AG08395 (cell line): Measurements from ENCODE around the gene JAK3.
"Not testable (repeated sequence)": the region's sequence is repeated elsewhere in the genome, so short reads cannot be mapped to it uniquely, and the experiment has no call there.

ENCODE experiments used
- DNase-seq: peaks from one replicate; pipeline ENCODE4 v3.0.0; 2012; ENCODE audit warnings: mixed read lengths, low spot score

Gene JAK3

DNA sequence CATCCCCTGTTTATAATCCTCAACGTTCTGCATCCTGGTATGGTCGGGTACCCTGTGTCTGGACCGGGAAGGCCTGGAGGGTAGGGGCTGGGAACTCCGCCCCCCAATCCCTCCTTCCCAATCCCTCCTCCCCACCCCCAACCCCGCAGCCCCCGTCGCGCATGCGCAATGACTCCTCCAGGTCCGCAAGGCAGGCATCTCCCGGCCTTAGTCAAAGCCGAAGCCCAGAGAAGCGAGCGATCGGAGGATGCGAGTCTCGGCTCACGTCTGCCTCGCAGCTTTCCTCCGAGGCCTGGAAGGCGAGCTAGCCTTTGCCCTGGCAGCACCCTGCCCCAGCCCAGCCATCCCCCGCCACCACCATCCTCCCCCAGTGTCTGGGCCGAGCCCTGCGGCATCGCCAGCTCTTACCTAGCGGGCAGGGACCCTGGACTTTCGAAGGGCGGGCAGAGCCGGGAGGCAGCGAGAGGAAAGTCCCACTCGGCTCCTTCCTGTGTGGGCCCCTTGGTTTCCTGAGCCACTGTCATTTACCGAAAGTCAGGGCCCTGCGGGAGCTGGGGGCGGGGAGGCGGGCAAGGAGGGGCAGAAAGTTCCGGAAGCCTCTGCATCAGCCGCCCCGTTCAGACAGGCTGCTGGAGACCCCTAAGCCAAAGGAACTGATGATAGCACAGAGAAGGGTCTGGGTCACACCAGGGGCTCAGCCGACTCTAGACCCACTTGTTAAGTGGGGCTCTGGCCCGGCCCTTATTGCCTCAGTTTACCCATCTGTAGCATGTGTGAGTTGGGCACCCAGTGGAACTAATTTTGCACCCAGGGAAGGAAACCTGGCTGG, at the start of gene JAK3:
JAK3 (minus strand) TSS at position 445 of the 829 bp plus-strand sequence. CDS start 3,565 bp downstream, outside the sequence.
- DNase-seq, result peak; percentile 92

DNA sequence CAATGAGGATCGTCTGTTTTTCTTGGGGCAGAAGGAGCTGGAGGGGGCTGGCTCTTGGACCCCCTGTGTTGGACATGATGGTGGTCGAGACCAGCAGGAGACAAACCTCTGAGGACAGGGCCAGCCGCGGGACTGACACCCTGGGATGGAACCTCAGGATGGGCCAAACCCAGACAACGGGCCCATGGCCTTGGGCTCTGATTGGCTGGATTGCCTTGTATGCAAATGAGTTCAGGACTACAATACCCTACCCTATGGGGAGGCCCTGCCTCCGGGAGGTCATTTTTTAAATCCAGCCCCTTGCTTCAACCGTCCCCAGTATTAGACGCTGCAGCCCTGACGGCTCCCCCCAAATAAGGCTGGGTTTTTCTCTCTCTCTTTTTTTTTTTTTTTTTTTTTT, 46.0 kb upstream of the JAK3 start:
- no peak for DNase-seq

DNA sequence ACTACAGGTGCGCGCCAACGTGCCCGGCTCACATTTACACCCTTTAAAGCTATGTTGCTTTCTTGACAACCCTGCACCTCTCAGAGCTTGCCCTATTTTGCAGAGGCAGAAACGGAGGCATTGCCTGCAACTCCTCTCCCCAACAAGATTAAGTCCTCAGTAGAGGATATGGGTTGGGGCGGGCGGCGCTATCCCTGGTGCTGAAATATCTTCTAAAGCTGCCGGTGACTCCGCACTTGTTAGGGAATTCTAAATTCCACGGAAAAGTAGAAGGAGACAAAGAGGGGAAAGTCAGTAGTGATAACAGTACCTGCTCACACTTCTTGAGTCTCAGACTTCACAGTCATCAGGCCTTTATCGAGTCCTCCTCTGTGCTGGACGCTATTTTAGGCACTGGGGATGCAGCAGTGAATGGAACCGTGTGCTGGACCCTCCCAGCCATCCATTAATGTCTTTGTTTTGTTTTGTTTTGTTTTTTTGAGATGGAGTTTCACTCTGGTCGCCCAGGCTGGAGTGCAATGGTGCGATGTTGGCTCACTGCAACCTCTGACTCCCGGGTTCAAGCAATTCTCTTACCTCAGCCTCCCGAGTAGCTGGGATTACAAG, 41.9 kb upstream of the JAK3 start:
- peak; percentile 77 for DNase-seq

DNA sequence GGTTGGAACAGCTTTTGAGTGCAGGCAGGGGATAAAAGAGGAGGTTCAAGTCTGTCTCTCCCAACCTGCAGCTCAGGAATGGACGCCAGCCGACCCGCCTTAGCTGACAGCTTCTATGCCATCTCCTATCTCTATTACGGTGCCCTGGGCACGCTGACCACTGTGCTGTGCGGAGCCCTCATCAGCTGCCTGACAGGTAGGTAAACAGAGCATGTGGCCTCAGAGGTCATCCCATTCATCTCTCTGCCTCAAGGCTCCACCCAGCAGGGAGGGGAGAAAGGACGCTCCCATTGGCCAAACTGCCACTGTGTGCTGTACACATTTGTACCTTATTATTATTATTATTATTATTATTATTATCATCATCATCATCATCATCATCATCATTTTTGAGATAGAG, 40.5 kb upstream of the JAK3 start:
- DNase-seq, result no peak

DNA sequence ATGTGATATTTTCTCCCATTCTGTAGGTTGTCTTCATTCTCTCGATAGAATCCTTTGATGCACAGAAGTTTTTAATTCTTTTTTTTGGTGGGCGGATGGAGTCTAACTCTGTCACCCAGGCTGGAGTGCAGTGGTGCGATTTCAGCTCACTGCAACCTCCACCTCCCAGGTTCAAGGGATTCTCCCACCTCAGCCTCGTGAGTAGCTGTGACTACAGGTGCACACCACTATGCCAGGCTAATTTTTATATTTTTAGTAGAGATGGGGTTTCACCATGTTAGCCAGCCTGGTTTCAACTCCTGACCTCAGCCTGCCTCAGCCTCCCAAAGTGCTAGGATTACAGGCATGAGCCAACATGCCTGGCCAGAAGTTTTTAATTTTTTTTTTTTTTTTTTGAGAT, 39.4 kb upstream of the JAK3 start:
- DNase-seq, result not testable (repeated sequence)

DNA sequence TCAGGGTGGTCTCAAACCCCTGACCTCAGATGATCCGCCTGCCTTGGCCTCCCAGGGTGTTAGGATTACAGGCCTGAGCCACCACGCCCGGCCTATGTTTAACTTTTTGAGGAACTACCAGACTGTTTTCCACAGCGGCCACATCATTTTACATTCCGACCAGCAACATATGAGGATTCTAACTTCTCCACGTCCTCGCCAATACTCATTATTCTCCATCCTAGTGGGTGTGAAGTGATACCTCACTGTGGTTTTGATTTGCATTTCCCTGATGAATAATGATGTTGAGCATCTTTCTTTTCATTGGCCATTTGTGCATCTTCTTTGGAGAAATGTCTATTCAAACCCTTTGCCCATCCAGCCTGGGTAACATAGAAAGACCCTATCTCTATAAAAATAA, 38.7 kb upstream of the JAK3 start:
- DNase-seq, result no peak

DNA sequence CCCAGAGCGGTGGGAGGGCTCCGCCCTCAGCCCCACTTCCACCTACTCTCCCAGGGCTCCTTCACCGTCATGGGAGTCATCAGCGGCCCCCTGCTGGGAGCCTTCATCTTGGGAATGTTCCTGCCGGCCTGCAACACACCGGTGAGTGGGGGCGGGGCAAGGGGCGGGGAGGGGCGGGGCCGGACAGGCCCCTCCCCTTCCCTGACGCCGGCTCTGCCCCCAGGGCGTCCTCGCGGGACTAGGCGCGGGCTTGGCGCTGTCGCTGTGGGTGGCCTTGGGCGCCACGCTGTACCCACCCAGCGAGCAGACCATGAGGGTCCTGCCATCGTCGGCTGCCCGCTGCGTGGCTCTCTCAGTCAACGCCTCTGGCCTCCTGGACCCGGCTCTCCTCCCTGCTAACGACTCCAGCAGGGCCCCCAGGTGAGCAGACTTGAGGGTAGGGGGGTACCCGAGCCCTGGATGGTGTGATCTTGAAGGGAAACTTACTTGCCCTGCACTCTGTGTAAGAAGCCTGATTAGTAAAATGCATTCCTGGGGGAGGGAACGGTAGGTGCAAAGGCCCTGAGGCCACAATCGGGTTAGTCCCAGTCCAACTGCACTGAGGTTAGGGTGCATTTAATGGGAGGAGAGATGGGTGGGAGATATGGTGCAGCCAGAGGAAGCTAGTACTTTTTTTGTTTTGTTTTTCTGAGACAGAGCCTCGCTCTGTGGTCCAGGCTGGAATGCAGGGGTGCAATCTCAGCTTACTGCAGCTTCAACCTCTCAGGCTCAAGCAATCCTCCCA, 36.0 kb upstream of the JAK3 start:
- no peak for DNase-seq

DNA sequence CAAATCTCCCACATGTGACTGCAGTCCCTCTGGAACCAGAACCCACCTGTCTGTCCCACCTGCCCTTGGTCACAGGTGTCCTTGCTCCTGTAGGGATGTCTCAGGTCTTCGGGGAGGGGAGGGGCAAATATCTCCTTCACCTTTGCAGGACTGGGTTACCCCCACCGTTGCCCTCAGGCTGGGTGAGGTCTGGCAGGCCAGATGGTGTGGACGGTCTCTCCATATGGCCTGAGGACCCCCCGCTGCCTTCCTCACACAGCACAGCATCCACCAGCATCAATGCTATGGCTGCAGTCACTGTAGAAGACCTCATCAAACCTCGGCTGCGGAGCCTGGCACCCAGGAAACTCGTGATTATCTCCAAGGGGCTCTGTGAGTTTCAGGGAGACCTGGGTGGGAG, 33.9 kb upstream of the JAK3 start:
- no peak for DNase-seq

DNA sequence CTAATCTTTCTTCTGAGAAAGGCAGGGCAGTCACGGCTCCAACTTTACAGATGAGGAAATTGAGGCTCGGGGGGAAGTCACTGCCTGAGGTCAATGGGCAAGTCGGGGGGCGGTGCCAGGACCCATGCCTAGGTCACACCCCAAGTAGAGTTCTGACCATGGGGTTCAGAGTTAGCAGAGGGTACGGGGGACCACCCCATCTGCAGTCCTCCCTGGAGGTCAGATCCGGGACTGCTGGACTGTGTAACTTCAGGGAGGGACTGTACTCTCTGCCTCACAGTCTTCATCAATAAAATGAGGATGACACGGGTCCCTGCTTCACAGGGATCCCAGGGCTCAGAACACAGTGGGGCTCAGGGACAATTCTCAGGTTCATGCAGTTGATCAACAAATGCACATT, 31.7 kb upstream of the JAK3 start:
- DNase-seq, result no peak

DNA sequence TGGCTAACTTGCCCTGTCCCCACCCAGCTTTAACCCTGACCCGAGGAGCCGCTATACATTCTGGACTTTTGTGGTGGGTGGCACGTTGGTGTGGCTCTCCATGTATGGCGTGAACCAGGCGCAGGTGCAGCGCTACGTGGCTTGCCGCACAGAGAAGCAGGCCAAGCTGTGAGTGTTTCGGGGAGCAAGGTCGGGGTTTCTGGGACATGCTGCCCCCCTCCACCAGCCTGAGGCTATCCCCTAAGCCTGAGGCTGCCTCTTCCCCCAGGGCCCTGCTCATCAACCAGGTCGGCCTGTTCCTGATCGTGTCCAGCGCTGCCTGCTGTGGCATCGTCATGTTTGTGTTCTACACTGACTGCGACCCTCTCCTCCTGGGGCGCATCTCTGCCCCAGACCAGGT, 29.9 kb upstream of the JAK3 start:
- no peak for DNase-seq

DNA sequence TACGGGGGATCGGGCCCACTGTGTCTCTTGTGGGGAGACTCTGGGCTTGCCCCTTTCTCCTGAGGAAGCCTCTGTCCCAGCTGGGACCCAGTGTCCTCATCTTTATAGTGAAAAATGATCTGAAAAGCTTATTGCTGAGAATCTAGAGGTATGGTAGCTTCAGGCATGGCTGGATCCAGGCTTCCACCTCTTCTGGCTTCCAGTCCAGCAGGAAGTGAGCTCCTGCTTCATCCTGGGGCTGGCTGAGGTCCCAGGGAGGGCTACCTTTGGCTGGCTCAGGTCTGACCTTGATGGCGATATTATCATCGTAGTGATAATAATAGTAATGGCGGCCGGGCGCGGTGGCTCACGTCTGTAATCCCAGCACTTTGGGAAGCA, 27.0 kb upstream of the JAK3 start:
- no peak for DNase-seq

DNA sequence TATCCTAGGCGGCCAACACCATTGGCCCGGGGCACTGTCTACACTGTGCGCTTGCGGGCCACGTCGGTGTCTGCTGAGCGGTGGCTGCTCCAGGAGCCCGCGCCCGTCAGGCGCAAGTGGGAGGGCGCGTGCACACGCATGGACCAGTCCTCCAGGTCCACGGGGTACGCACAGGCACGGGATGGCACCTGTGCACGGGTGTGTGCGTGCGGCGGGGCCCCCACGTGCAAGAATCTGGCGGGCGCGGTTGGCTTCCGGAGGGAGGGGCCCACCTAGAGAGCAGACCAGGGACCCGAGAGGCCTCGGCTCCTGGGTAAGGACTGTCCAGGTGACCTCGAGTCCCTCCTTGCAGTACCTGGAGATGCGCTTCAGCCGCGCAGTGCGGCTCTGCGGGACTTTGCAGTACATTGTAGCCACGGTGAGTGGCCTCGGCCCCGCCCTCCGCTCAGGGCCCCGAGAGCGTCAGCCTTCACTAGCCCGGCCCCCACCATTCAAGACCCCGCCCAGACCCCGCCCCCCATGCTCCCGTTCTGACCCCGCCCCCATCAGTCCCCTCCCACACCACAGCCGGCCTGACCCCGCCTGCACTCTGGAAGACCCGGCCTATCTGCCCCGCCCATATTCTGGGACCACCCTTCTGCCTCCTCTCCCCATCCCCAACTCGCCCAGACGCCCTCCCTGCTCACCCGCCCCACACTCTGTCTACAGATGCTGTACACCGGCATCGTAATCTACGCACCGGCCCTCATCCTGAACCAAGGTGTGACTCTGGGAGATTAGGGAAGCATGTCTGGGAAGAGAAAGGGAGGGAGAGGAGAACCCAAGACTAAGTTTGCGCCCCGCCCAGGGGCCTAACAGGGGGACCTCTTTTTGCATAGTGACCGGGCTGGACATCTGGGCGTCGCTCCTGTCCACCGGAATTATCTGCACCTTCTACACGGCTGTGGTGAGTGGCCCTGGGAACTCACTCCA, 26.3 kb upstream of the JAK3 start:
- DNase-seq, result peak; percentile 33

DNA sequence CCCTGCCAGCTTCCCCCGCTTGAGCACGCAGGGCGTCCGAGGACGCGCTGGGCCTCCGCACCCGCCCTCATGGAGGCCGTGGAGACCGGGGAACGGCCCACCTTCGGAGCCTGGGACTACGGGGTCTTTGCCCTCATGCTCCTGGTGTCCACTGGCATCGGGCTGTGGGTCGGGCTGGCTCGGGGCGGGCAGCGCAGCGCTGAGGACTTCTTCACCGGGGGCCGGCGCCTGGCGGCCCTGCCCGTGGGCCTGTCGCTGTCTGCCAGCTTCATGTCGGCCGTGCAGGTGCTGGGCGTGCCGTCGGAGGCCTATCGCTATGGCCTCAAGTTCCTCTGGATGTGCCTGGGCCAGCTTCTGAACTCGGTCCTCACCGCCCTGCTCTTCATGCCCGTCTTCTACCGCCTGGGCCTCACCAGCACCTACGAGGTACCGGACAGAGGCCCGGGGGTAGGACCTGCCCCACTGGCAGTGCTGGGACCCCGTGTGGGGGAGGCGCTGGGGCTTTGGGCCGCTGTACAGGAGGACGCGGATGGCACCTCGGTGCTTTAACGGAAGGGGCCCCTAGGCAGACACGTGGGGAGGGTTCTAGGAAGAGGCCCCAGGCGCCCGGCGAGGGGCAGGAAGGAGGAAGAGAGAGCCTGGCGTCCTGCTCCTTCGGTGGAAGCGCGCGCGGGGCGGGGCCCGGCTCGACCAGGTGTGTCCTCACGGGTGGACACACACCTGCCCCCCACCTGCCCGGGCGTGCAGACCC, 24.6 kb upstream of the JAK3 start:
- no peak for DNase-seq

DNA sequence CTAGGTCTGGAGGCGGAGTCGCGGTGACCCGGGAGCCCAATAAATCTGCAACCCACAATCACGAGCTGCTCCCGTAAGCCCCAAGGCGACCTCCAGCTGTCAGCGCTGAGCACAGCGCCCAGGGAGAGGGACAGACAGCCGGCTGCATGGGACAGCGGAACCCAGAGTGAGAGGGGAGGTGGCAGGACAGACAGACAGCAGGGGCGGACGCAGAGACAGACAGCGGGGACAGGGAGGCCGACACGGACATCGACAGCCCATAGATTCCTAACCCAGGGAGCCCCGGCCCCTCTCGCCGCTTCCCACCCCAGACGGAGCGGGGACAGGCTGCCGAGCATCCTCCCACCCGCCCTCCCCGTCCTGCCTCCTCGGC, 24.1 kb upstream of the JAK3 start, which contains the start of gene SLC5A5:
SLC5A5 (plus strand) TSS at position 68 of the 373 bp plus-strand sequence. CDS start 375 bp downstream, outside the sequence.
- no peak for DNase-seq

DNA sequence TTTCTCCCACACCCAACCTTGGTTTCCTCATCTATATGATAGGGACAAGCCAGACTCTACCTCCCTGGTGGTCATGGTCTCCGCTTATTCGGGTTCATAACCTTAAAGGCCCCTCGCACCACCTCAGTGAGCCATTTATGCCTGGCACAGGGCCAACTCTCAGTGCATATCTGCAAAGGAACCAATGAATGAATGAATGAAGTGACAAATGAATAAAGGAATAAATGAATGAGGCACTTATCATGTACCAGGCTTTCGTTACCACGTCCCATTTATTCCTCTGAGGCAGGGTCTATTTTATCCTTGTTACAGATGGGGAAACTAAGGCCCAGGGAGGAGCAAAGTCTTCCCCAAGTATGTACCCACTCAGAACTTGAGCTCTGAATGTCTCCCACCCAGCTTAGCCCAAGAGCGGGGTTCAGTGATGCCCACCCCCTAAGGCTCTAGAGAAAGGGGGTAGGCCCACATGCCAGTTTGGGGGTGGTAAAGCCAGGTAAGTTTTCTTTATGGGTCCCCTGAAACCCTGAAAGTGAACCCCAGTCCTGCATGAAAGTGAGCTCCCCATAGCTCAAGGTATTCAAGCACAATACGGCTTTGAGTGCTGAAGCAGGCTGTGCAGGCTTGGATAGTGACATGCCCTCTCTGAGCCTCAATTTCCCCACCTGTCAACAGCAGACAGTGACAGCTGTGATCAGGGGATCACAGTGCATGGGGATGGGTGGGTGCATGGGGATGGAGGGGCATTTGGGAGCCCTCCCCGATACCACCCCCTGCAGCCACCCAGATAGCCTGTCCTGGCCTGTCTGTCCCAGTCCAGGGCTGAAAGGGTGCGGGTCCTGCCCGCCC, 23.5 kb upstream of the JAK3 start:
- no peak for DNase-seq

DNA sequence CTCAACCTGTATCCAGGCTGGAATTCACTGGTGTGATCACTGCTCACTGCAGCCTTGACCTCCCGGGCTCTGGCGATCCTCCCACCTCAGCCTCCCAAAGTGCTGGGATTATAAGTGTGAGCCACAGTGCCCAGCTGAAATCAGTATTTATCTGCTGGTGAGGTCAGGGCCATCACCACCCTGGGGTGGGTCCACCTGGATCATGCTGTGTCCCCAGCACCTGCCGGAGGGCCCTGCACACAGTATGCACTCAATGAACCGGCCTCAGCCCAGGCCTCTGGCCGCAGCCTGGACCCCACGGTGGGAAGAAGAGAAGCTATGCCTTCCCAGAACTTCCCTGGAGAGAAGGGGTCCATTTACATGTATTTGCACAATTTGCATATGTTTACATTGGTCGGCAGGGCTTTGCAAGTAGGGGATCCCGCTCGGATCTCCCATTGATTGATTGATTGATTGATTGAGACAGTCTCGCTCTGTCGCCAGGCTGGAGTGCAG, 21.4 kb upstream of the JAK3 start:
- DNase-seq, result no peak

DNA sequence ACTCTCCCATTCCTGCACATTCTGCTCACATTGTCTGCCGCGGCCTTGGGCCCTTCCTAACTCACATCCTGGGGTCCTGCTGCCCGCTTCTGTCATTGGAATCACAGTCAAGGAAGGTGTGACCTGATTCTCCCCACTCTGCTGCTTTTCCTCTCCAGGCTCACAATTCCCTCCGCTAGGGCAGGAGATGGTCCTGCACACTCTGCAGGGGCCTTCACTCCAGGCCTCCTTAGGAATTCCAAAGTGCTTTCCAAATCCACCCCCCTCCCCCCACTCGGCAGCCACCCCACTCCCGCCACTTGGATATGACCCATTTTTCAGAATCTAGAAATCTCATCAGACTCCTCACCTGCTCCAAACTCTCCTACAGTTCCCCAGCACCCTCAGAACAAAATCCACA, 20.9 kb upstream of the JAK3 start:
- DNase-seq, result no peak

DNA sequence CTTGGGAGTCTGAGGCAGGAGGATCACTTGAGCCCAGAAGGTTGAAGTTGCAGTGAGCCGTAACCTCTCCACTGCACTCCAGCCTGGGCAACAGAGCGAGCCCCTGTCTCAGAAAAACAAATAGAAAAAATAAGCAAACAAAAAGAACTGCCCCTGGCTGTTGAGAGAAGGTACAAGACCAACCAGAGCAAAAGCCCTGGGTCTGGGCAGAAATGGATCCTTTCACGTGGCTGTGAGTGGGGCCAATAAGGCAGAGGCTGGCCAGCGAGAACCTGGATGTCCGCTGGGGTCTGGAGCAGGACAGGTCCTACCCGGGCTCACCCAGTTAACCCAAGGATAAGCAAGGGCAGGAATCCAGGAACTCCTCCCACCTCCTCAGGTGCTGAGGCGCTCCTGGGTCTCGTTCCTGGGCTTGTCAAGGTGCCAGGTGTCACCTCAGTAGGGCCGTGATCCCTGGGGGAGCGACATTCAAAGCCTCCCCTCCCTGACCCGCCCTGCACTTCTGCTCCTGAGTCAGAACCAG, 19.2 kb upstream of the JAK3 start:
- DNase-seq, result no peak

DNA sequence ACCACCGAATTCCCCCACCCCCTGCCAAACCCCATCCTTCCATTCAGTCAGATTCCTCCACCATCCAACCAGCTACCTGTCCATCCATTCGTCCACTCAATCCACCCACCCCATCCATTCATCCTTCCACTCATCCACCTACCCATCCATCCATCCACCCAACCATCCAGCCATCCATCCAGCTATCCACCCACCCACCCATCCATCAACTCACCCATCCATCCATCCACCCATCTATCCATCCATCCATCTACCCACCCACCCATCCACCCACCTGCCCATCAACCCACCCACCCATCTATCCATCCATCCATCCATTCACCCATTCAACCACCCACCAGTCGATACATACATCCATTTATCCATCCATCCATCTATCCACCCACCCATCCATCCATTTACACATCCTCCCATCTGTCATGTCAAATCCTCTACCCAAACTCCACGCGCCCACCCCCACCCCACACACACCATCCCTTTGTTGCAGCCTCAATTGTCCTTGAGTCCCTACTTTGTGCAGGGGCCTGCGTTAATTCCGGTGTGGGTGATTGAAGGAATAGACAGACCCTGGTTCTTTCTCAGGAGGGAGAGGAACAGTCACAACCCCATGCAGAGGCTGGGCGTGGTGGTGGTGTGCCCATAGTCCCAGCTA, 18.7 kb upstream of the JAK3 start:
- no peak for DNase-seq
